Measurements from ENCODE around the gene CHAD. TPM values are rescaled to one million over a fixed set of nuclear protein-coding genes. Genes with fewer than 3 reads are reported as not detected.

The CHAD gene
- polyA plus RNA-seq, 1 donor from 2014 or later = not detected

GRCh38 chr17:50483266-50483665 lies 14.6 kb upstream of the CHAD start:
- H2AFZ ChIP-seq (ENCODE audit: low read depth, low read length) = no peak overlapping the region
- no peaks in the 10 kb centered on the region for H3K36me3 ChIP-seq (ENCODE audit: insufficient read depth, low read length)

GRCh38 chr17:50482516-50482915 lies 13.8 kb upstream of the CHAD start:
- Histone ChIP-seq H3K27ac (ENCODE audit: low read length) (no peak overlapping the region), H3K9ac (ENCODE audit: low read length) (no peak overlapping the region), H3K9me3 (ENCODE audit: low read length) (no peaks in the 10 kb centered on the region), H3F3A (ENCODE audit: insufficient read depth, low read length, poor library complexity, severe bottlenecking) (no peaks in the 10 kb centered on the region), H3K36me3 (ENCODE audit: insufficient read depth, low read length) (no peaks in the 10 kb centered on the region), H3K9me2 (ENCODE audit: insufficient read depth, low read length) (no peaks in the 10 kb centered on the region), H3K4me3 (ENCODE audit: low read length) (no peak overlapping the region), H3K79me2 (replicated peaks; ENCODE audit: insufficient read depth, low read length) (no peaks in the 10 kb centered on the region), H4K20me1 (ENCODE audit: insufficient read depth) (no peaks in the 10 kb centered on the region), H3K27me3 (ENCODE audit: insufficient read depth, low read depth, low read length) (no peaks in the 10 kb centered on the region), H3K4me2 (ENCODE audit: low read length) (no peak overlapping the region), H2AFZ (ENCODE audit: low read depth, low read length) (no peak overlapping the region)
- TF ChIP-seq REST (IDR thresholded peaks at IDR 0.05; ENCODE audit: borderline replicate concordance) (no peak), TAF1 (IDR thresholded peaks at IDR 0.05; ENCODE audit: low read depth) (no peak), CTCF (IDR thresholded peaks at IDR 0.05; ENCODE audit: poor library complexity, severe bottlenecking) (peak; percentile 82), SMC3 (conservative IDR thresholded peaks at IDR 0.05; ENCODE audit: poor library complexity) (peak; percentile 77), RAD21 (conservative IDR thresholded peaks at IDR 0.05) (peak; percentile 80), MXI1 (conservative IDR thresholded peaks at IDR 0.05; ENCODE audit: poor library complexity, severe bottlenecking) (no peak)

More at GRCh38 chr17:50483266-50483665, 14.6 kb upstream of the CHAD start:
- Histone ChIP-seq H3K4me3 (ENCODE audit: low read length) (no peak overlapping the region), H3K9ac (ENCODE audit: low read length) (no peak overlapping the region), H3K27ac (ENCODE audit: low read length) (no peak overlapping the region), H3K4me2 (ENCODE audit: low read length) (no peak overlapping the region), H3K9me3 (ENCODE audit: low read length) (no peaks in the 10 kb centered on the region), H3K79me2 (replicated peaks; ENCODE audit: insufficient read depth, low read length) (no peaks in the 10 kb centered on the region), H4K20me1 (ENCODE audit: insufficient read depth) (no peaks in the 10 kb centered on the region), H3F3A (ENCODE audit: insufficient read depth, low read length, poor library complexity, severe bottlenecking) (no peaks in the 10 kb centered on the region), H3K9me2 (ENCODE audit: insufficient read depth, low read length) (no peaks in the 10 kb centered on the region), H3K27me3 (ENCODE audit: insufficient read depth, low read depth, low read length) (no peaks in the 10 kb centered on the region)
- TF ChIP-seq RAD21 (conservative IDR thresholded peaks at IDR 0.05) = no peak
- TF ChIP-seq CTCF (IDR thresholded peaks at IDR 0.05; ENCODE audit: poor library complexity, severe bottlenecking) = no peak
- no peak for TF ChIP-seq POLR2AphosphoS5 (IDR thresholded peaks at IDR 0.05)
- no peak for TF ChIP-seq TAF1 (IDR thresholded peaks at IDR 0.05; ENCODE audit: low read depth)
- no peak for TF ChIP-seq EP300 (conservative IDR thresholded peaks at IDR 0.05; ENCODE audit: poor library complexity, severe bottlenecking)
- no peak for TF ChIP-seq EZH2 (IDR thresholded peaks at IDR 0.05; ENCODE audit: borderline replicate concordance, insufficient read depth, low read length, poor library complexity, severe bottlenecking)
- no peak for TF ChIP-seq REST (IDR thresholded peaks at IDR 0.05; ENCODE audit: borderline replicate concordance)
- TF ChIP-seq SMC3 (conservative IDR thresholded peaks at IDR 0.05; ENCODE audit: poor library complexity) = no peak
- no peak for TF ChIP-seq MXI1 (conservative IDR thresholded peaks at IDR 0.05; ENCODE audit: poor library complexity, severe bottlenecking)

All from neural cell (in vitro differentiated cells).